HG03196 (cell line): Measurements from ENCODE around the gene GSTA2.
"Not testable (repeated sequence)": the region's sequence is repeated elsewhere in the genome, so short reads cannot be mapped to it uniquely, and the experiment has no call there.

Experiments used
- ATAC-seq: cut with Tn5 transposase; IDR thresholded peaks from one replicate; pipeline ENCODE4 v1.9.1; 2021; ENCODE audit not compliant: unreplicated experiment

Gene GSTA2

DNA sequence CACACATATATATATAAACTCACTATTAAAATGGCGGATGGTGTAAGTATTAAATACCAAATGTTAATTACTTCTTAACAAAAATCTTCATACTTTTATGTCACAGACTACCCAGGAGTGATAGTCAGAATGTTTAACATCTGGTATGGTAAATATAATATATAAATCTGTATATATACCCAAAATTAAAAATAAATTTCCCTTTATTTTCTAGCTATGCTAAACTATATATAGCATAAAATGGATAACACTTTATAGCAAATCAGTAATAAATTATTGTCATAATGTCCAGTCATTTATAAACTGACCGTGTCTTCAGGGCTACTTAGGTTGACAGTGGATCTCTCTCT is 37.1 kb downstream of the GSTA2 start:
- ATAC-seq = no peak

DNA sequence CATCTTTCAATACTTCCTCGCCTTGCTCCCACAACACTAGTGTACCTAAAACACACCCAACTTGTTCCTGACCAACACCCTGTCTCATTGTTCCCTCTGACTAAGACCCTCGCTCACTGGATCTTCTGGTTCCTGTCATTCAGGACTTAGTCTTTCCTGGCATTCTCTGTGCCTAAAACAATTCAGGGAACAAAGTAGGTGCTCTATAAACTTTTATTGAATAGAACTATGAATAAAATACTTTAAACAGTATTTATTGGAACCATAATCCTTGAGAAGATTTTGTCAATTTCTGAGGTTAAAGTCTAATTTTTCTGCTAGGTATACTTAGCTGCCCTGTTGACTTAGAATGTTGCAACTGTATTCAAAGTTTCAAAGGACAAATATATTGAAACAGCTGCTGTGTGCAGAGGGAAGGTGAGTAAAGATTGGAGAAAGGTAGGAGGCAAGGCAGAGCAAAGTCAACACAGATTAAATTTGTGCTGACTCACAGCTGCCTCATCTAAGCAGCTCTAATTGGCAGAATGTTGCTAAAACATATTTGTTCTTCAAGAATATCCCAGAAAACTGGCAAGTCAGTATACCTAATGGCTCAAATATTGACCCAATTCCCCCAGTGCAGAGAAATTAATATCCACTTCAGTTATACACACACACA is 37.6 kb downstream of the GSTA2 start:
- no peak for ATAC-seq

DNA sequence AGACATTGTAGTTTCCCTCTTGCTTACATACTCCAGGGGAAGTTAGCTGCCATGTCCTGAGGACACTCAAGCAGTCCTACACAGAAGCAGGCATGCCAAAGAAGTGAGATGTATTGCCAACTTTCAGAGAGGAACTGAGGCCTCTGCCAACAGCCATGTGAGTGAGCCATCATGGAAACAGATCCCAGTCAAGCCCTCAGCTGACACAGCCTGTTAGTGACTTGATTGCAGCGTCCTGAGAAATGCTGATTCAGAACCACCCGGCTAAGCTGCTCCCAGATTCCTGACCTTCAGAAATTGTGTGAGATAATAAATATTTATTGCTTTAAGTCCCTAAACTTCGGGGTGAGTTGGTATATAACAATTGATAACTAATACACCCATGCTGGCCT is 38.1 kb downstream of the GSTA2 start:
- ATAC-seq = no peak

DNA sequence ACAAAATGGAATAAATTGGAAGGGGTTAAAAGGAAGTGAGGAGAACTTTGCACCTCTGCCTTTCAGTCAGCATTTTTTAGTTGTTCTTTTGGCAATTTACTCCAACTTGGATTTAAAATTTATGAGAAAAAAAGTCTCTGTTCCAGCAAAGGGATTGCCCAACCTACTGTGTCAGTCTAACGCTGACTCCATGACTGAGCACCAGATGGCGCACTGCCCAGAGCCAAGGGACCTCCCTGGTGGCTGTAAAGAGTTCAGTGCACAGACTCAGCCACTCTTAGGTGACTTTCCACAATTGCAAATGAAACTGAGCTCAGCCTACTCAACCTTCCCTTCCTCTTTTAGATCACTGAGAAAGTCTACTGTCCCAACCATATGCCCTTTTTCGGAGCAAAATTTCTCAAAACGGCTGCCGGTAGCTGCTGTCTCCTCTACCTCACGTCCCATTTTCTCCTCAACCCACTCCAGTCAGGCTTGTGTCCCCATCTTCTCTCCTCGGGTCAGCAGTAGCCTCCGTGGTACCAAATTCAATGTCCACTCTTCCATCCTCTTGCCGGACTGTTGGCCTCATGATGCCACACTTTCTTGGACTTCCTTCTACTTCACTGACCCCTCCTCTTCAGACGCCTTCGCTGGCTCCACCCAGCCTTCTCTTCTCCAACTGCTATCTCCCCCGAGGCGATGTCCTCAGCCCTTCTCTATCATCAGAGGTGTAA is 38.7 kb downstream of the GSTA2 start:
- peak; percentile 89 for ATAC-seq

DNA sequence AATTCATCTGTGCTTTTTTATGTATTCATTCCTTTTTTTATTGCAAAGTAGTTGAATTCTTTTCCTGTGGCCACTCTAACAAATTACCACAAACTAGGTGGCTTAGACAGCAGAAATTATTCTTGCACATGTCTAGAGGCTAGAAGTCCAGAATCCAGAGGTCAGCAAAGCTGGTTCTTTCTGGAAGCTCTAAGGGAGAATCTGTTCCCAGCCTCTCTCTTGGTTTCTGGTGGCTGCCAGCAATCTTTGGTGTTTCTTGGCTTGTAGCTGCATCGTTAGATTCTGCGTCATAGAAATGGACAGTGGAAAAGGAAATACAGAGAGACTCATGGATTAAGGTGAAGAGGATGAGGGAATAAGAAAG is 39.3 kb downstream of the GSTA2 start:
- no peak for ATAC-seq

DNA sequence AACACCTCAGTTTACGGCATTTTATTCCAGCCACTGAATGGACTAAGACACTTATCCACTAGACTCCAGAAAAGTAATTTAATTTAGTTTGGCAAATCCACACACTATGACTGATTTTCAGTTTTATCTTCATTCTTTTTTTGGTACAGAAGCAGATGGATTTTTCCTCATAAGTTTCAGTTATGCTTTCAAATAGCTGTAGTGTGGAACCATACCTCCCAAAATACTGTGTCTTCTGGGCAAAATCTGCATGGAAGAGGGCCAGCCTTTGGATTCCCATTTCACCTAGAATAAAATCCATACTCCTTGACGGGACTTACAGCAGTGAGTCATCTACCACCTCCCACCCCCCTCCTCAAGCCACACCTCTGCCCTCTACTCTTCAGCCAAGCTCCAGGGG is 43.0 kb downstream of the GSTA2 start:
- no peak for ATAC-seq

DNA sequence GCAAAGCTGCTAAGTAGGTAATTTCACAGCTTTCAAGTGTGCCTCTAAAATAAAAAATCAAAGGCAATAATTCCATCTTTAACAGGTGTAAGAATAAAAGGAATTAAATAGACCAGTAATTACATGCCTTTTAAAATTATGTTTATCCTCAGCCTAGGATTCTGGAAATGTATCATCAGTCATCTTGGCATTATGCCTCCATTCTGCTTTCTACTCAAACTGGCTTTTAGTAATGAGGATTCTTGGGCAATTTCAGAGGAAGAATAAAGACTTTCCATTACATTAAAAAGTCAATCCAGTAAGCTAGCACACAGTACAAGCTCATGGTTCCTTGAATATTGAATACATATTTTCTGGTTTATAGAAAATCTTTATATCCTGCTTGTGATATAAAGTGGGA is 44.7 kb downstream of the GSTA2 start:
- no peak for ATAC-seq

DNA sequence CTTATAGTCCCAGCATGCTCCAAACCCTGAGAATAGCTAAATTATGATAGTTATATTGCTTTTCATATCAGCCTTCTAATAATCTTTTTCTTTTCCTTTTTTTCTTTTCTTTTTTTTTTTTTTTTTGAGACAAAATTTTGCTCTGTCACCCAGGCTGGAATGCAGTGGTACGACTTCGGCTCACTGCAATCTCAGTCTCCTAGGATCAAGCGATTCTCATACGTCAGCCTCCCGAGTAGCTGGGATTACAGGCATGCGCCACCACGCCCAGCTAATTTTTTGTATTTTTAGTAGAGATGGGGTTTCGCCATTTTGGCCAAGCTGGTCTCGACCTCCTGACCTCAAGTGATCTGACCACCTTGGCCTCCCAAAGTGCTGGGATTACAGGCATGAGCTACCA is 48.5 kb downstream of the GSTA2 start:
- not testable (repeated sequence) for ATAC-seq

DNA sequence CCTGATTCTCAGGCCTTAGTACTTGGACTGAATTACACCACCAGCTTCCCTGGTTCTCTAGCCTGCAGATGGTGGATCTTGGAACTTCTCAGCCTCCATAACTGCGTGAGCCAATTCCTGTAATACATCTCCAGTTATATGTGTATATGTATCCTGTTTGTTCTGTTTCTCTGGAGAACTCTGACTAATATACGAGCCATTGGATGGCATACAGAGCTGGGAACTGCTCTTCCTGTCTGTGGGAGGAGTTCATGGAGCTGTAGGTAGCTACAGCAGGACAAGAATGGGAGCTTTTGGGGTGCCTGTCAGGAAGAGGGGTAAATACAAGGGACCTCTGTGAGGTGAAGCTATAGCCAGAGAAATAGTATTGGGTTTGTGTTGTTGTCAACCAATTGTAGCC is 51.1 kb downstream of the GSTA2 start:
- ATAC-seq = no peak

DNA sequence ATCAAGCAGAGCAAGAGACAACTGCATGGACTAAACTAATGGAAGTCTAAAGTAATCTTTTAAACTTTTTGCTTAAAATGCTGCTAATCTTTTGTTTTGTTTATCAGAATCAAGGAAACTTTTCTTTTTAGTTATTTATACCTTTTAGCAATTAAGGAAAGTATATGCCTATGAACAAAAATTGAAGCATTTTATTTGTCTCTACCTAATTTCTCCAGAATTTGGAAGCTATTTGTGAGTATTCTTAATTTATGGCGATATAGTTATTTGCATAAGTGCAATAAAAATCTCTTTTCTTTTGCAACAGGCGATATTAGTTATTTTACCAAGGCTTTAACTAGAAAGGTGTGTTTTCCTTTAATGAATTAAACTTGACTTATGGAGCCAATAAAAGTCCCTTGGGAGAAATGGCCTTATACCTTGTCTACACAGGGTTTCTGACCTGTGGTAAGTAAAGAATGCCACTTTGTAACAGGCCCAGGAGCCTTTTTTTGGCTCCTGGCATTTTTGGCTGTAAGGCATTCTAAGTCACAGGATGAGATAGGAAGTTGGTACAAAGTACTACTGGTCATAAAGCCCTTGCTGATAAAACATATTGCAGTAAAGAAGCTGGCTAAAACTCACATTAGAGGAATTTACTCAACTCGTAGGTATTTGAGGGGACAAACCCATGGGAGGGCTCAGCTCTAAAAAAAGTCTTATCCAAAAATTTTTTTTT is 55.2 kb downstream of the GSTA2 start:
- ATAC-seq = no peak

DNA sequence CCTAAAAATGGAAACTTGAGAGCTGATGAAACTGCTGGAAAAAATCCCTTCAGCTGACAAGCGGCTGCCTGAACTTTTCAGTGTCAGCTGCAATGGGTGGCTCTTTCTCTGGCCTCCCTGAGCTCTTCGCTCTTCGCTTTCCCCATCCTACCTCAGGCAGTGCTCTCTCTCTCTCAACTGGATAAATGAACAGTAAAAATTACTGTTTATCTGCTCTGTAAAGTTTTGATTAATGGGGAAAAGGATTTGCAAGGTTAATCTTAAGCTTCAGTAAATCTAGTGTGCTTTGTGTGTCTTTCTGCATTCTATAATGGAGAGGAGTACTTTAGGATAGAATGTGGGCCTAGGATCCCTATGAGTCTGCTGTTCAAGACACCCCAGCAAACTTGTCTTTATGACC is 57.3 kb downstream of the GSTA2 start:
- no peak for ATAC-seq

DNA sequence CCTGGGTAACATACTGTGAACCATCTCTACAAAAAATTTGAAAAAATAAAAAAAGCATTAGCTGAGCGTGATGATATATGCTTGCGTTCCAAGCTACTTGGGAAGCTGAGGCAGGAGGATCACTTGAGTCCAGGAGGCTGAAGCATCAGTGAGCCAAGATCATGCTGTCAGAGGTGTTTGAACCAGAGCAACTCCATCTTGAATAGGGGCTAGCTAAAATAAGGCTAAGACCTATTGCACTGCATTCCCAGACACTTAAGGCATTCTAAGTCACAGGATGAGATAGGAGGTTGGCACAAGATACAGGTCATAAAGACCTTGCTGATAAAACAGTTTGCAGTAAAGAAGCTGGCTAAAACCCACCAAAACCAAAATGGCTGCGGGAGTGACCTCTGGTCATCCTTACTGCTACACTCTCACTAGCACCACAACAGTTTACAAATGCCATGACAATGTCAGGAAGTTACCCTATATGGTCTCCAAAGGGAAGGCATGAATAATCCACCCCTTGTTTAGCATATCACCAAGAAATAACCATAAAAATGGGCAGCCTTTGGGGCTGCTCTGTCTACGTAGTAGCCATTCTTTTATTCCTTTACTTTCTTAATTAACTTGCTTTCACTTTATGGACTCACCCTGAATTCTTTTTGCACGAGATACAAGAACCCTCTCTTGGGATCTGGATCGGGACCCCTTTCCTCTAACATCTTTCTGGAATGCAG is 58.3 kb downstream of the GSTA2 start:
- ATAC-seq = not testable (repeated sequence)

DNA sequence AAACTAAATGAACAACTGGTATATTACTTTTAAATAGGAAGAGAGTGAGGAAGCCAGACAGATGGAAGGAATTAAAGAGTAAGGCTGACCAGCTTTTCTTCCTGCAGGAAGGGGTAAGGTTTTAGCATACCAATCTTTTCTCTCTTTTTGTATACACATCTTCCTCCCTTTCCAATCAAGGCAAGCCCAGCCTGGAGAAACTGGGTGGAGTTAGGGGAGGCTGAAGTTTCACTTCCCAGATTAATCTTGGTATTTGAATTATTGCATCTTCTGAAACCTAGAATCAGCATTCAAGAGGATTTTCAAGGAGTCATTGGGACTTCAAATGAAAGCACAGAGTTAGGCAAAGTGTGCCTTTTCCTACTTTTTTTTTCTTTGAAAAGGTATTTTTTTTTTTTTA is 59.2 kb downstream of the GSTA2 start:
- no peak for ATAC-seq
